ENCODE data around the gene FBXO11. TPM values are rescaled to one million over a fixed set of nuclear protein-coding genes. Genes with fewer than 3 reads are reported as not detected.
"Not testable (repeated sequence)": the region's sequence is repeated elsewhere in the genome, so short reads cannot be mapped to it uniquely, and the experiment has no call there.

FBXO11 gene
- polyA plus RNA-seq, 3 donors from 2014 or later = 5.2 to 7.5 (median 7.0) TPM

DNA sequence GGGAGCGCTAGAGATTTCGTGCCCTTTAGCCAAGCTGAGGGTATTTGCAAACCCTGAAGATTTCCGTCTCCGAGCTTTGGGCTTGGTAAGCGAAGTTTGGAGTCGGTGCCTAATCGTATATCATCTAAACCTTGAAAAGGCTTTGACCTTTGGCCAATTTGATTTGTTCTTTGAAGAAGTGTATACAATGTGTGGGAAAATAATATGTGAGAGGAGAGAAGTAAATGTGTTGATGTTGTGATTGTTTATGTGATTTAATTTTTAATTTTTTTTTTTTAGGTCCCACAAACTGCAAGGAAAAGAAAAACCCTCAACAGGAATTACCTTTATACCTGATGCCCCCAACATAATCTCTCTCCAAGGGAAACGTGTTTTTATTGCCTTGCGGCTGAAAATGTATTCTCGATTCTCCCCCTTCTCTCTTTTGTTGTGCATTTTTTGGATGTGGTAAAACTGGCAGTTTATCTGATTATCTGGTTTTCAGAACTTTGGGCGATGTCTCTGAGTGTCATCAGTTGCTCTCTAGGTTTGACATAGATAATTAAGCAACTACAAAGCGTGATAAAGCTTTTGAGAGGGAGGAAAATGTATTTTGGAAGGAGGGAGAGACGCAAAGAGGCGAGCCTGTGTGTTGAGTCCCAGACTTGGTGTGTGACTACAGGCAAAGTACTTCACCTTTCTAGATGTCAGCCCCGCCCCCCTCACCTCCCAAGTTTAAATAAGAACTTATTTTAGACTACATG is 912 bp upstream of the FBXO11 start:
- peak; percentile 36 to 45 (median 45) for DNase-seq

DNA sequence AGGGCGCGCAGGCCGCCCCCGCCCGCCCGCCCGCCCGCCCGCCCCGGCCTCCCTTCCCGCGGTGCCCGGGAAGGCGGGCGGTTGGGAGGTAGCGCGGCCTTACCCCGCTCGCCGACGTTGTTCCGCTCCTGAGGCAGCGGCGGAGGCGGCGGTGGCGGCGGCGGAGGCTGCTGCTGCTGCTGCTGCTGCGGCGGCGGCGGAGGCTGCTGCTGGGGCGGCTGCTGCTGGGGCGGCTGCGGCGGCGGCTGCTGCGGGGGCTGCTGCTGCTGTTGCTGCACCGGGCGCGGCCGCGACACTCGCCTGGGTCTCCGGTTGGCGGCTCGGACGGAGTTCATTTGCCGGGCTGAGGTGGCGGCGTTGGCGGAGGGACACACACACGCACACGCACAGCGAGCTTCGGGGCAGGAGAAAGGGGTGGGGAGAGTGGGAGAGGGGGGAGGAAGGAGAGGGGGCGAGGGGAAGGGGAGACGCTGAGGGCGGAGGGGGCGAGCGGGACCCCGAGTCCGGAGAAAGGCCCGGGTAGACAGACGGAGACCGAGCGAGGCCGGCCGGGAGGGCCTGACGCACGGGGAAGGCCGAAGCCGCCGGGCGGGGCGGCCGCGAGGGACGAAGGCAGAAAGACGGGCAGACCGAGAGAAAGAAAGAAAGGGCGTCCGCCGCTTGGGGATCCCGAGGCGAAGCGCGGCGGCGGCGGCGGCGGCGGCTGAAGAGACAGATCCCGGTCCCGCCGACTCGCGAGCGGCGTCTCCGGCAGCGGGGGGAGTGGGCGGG is 727 bp downstream of the FBXO11 start:
- peak overlapping the region; percentile 86 to 95 (median 91) for H3K4me3 Mint-ChIP-seq
- H3K9me3 Mint-ChIP-seq = no peaks in the 10 kb centered on the region
- H3K4me1 Mint-ChIP-seq = peaks cover 40 to 55% of the 10 kb centered on the region in 2 donors
- H3K27ac Mint-ChIP-seq = peak overlapping the region; percentile 70 to 94 (median 92)
- DNase-seq = peak; percentile 68 to 77 (median 75)
- no peaks in the 10 kb centered on the region for H3K36me3 Mint-ChIP-seq
- H3K27me3 Mint-ChIP-seq (ENCODE audit: low read depth in 3 of 3) = peaks cover 13 to 26% (median 19%) of the 10 kb centered on the region in 3 donors

More for the DNA sequence above, 912 bp upstream of the FBXO11 start:
- Mint-ChIP-seq H3K4me3 (peak overlapping the region; percentile 90 to 97 (median 93)), H3K27me3 (ENCODE audit: low read depth in 3 of 3) (peaks cover 13 to 26% (median 19%) of the 10 kb centered on the region in 3 donors), H3K36me3 (peaks cover 0 to 2% (median 0%) of the 10 kb centered on the region in 3 donors), H3K9me3 (no peaks in the 10 kb centered on the region), H3K27ac (peak overlapping the region; percentile 90 to 98 (median 95)), H3K4me1 (peaks cover 34 to 42% of the 10 kb centered on the region in 2 donors)

DNA sequence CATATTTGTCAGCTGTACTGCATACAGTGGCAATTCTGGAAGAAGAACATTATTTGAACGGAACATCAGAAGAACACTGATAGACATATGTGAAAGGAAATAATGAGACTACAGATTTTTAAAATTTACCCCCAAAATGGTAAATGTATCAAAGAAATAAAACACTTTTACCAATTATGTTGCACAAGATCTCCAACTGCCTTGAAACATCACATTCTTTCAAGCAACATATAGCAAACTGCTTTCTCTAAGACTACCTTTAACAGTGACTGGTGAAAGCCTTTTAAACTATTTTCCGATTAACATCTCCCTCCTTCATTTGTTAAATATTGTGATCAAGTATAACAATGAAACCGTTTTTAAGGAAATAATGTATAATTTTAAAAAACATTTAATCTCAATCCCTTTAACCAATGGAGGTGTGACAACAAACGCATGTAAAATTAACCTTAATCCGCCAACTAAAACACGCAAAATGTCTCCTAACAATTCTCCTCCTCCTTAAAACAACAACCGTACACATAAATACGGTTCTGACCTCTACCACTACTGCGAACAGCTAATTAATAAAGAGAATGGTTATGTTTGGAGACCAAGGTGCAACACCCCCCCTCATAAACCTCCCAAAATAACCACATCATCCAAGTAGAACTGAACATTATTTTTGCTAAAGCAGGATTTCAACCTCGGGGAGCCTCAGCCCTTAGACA is 2.4 kb downstream of the FBXO11 start:
- no peaks in the 10 kb centered on the region for H3K9me3 Mint-ChIP-seq

DNA sequence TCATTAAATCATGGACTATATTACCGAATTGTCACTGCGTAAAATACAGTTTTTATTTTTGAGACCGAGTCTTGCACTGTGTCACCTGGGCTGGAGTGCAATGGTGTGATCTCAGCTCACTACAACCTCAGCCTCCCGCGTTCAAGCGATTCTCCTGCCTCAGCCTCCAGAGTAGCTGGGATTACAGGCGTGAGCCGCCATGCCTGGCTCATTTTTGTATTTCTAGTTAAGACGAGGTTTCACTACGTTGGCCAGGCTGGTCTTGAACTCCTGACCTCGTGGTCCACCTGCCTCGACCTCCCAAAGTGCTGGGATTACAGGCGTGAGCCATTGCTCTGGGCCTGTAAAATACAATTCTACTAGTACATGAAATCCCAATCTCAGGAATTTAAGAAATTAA is 4.4 kb downstream of the FBXO11 start:
- Mint-ChIP-seq H3K4me1 (peaks cover 61 to 75% of the 10 kb centered on the region in 2 donors), H3K27ac (peak overlapping the region in 3 of 6 donors; percentile 19 to 78 (median 51)), H3K27me3 (ENCODE audit: low read depth in 3 of 3) (peaks cover 13 to 22% (median 17%) of the 10 kb centered on the region in 3 donors)
- not testable (repeated sequence) for H3K9me3 Mint-ChIP-seq, H3K4me3 Mint-ChIP-seq, H3K36me3 Mint-ChIP-seq, DNase-seq

More for the DNA sequence above, 2.4 kb downstream of the FBXO11 start:
- H3K27me3 Mint-ChIP-seq (ENCODE audit: low read depth in 3 of 3) = peaks cover 13 to 26% (median 19%) of the 10 kb centered on the region in 3 donors
- peak overlapping the region; percentile 90 to 99 (median 98) for H3K27ac Mint-ChIP-seq
- DNase-seq = no peak
- H3K4me1 Mint-ChIP-seq = peaks cover 51 to 70% of the 10 kb centered on the region in 2 donors
- H3K36me3 Mint-ChIP-seq = no peaks in the 10 kb centered on the region
- peak overlapping the region; percentile 91 to 99 (median 96) for H3K4me3 Mint-ChIP-seq

DNA sequence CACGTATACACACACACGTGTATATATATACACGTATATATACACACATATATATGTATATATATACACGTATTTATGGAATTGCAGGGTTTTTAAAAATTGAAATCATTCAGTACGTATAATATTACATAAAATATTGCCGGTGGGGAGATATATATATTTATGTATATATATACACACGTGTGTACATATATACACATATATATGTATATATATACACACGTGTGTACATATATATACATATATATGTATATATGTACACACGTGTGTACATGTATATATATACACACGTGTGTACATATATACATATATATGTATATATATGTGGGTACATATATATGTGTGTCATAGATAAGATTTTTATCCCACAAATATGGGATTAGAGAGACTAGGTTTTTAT is 5.4 kb downstream of the FBXO11 start:
- no peak for DNase-seq
- Mint-ChIP-seq H3K4me1 (peaks cover 69 to 81% of the 10 kb centered on the region in 2 donors), H3K27ac (no peak overlapping the region), H3K36me3 (no peaks in the 10 kb centered on the region), H3K4me3 (no peak overlapping the region), H3K9me3 (no peaks in the 10 kb centered on the region), H3K27me3 (ENCODE audit: low read depth in 3 of 3) (peaks cover 6 to 14% (median 12%) of the 10 kb centered on the region in 3 donors)

DNA sequence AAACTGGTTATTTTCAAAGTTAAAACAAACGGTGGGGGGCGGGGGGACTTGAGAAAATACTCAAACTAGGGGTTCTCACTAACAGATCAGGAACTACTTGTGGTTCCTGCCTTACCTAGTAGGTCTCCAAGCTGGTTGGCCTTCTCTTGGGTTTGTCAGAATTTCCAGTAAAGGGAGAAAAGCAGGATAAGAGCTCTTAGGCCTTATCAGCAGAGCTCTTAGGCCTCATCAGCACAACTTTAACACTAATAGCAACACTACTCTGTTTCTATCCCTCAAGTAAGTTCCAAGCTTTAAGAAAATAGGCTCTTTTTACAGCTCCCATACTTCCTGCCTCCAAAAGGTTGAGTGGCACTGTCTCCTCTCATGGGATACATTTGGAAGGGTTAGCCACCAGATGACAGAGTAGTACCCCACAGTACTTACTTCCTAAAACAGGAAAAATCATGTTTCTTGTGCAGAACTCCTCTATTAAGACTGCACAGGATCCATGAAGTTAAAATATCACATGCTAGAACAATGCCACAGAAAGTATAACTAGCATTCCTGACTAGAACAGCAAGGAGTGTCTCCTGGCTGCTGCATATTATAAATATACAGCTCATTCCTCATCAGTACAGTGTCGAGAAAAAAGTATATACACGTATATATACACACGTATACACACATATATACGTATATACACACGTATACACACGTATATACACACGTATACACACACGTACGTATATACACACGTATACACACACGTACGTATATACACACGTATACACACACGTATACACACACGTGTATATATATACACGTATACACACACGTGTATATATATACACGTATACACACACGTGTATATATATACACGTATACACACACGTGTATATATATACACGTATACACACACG is 6.1 kb downstream of the FBXO11 start:
- Mint-ChIP-seq H3K4me1 (peaks cover 71 to 87% of the 10 kb centered on the region in 2 donors), H3K9me3 (no peaks in the 10 kb centered on the region), H3K36me3 (no peaks in the 10 kb centered on the region), H3K4me3 (peak overlapping the region in 1 of 5 donors; percentile 6), H3K27me3 (ENCODE audit: low read depth in 3 of 3) (peaks cover 4 to 10% (median 10%) of the 10 kb centered on the region in 3 donors), H3K27ac (peak overlapping the region; percentile 43 to 91 (median 64))
- DNase-seq = no peak

DNA sequence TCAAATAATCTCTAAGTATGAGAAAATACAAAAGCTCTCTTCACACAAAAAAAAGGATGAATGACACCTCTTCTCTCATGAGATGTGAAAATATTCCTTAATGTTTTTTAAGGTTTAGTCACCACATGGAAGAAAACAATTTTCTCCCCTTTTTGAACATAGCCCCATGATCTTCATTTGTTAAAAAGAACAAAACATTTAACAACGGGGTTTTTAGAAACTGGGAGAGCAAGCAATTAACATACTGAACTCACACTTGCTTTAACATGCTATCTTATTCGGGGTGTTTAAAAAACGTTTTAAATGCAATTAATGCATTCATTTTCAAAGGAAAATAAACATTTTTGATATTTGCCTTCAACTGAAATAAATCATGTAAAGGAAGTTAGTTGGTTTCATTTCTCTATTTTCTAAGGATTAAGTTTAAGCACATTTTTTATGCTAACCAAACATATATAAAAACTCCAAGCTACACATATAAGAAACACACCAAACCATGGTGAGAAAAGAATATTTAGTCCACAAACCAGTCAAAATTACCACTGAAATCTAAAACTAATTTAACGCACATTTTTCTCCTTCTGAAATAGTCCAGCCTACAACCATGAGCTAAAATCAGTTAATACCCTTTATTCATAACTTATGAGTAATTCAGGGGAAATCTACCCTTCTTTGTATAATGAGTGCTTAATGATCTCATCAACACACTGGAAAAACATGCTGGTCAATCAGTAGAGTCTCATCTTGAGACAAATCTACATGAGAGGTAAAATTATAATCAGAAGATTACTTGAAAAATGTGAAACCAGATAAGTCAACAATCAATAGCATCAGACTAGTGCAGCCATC is 8.2 kb downstream of the FBXO11 start:
- Mint-ChIP-seq H3K36me3 (no peaks in the 10 kb centered on the region), H3K27ac (peak overlapping the region; percentile 70 to 85 (median 72)), H3K27me3 (ENCODE audit: low read depth in 3 of 3) (no peaks in the 10 kb centered on the region), H3K4me1 (peaks cover 72 to 92% of the 10 kb centered on the region in 2 donors), H3K4me3 (peak overlapping the region; percentile 15 to 38 (median 27)), H3K9me3 (no peaks in the 10 kb centered on the region)
- no peak for DNase-seq

DNA sequence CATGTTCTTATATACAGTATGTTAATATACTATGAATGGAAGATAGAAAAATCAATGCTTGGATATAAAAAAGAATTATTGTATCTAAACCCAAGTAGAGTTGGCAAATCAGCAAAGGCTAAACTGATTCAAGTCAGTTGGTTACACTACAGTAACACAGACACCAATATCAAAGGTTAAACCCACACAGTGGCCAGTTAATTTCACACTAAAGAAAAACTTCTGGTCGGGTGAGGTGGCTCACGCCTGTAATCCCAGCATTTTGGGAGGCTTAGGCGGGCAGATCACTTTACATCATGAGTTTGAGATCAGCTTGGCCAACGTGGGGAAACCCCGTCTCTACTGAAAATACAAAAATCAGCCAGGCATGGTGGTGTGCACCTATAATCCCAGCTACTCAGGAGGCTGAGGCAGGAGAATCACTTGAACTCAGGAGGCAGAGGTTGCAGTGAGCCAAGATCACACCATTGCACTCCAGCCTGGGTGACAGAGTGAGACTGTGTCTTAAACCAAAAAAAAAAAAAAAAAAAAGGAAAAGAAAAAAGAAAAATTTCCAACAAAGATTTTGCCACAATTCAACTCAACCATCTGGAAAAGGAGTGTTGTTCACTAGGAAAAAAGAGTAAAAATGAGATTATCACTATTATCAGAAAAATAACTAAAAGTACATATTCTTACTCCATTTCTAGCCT is 9.0 kb downstream of the FBXO11 start:
- DNase-seq; H3K27me3 Mint-ChIP-seq (ENCODE audit: low read depth in 3 of 3); H3K36me3 Mint-ChIP-seq; H3K9me3 Mint-ChIP-seq: not testable (repeated sequence)
- H3K4me3 Mint-ChIP-seq = peak overlapping the region in 3 of 5 donors; percentile 18 to 38 (median 21)
- H3K27ac Mint-ChIP-seq = peak overlapping the region; percentile 60 to 83 (median 70)
- H3K4me1 Mint-ChIP-seq = peaks cover 67 to 92% of the 10 kb centered on the region in 2 donors

DNA sequence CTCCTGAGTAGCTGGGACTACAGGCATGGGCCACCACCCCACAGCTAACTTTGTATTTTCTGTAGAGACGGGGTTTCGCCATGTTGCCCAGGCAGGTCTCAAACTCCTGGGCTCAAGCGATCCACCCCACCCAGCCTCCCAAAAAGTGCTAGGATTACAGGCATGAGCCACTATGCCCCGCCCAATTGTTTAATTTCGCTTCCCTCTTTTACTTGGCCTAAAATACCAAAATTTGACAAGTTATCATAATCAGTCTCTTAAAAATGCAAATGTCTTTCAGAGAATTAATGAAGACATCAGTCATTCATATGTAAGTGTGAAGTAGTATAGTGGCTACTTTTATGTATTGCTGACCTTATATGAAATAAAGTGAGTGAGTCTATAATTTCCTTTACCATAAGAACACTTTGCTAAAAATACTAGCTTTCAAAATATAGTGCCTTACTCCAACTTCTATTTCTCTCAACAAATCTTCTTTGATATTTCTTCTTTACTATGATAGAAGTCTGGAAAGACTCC is 9.8 kb downstream of the FBXO11 start:
- Mint-ChIP-seq H3K9me3 (no peaks in the 10 kb centered on the region), H3K27ac (peak overlapping the region in 5 of 6 donors; percentile 7 to 73 (median 67)), H3K27me3 (ENCODE audit: low read depth in 3 of 3) (no peaks in the 10 kb centered on the region), H3K36me3 (no peaks in the 10 kb centered on the region), H3K4me3 (peak overlapping the region in 1 of 5 donors; percentile 43), H3K4me1 (peaks cover 68 to 92% of the 10 kb centered on the region in 2 donors)
- no peak for DNase-seq

DNA sequence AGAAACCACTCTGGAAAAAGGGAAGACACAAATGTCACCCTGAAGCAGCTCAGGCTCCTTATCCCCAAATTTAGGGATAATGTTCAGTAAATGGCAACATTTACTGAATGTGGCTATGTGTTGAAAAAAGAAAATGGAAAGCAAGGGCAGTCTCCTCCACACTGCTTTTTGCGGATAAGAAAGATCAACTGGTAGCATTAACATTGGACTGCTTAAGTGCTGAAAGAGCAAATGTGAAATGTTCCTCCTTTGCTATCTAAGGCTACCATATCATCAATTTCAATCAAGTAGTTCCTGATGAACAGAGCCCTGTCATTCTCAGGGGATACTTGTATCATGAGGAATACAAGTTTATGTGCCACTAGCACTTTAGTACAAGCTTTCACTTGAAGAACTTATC is 12.5 kb downstream of the FBXO11 start:
- Mint-ChIP-seq H3K4me3 (peak overlapping the region in 1 of 5 donors; percentile 38), H3K27ac (peak overlapping the region in 3 of 6 donors; percentile 1 to 30 (median 10)), H3K27me3 (ENCODE audit: low read depth in 3 of 3) (peaks cover 0 to 5% (median 0%) of the 10 kb centered on the region in 3 donors), H3K4me1 (peaks cover 72 to 94% of the 10 kb centered on the region in 2 donors), H3K9me3 (no peaks in the 10 kb centered on the region), H3K36me3 (no peaks in the 10 kb centered on the region)
- no peak for DNase-seq

DNA sequence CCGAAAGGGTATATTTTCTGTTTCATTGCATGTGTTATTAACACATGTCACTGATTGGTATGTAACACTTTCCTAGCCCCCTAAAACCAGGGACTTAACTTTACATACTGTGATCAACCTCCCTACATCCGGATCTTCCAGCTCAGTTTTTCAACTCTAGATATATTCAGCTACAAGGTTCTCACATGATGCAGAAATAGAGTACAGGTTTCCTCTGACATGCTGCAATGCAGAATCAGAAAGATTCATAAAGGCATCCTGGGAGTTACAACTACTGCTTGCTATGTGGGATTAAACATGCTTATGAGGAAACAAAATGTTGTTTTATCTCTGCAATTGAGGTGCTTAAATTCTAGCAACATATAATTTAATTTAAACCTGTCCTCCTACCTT is 14.0 kb downstream of the FBXO11 start:
- Mint-ChIP-seq H3K4me1 (peaks cover 71 to 94% of the 10 kb centered on the region in 2 donors), H3K4me3 (no peak overlapping the region), H3K36me3 (no peaks in the 10 kb centered on the region), H3K27ac (peak overlapping the region in 4 of 6 donors; percentile 16 to 52 (median 26)), H3K27me3 (ENCODE audit: low read depth in 3 of 3) (peaks cover 0 to 7% (median 0%) of the 10 kb centered on the region in 3 donors), H3K9me3 (no peaks in the 10 kb centered on the region)
- DNase-seq = no peak
